MM.1S (cell line): Measurements from ENCODE around the gene AHSG.

ENCODE experiments used
- DNase-seq: peaks from one replicate; pipeline ENCODE4 v3.0.0-alpha.2; 2015
- H2AFZ ChIP-seq: fragments of 300-600 bp; sonication (generic); 2 replicates; pipeline ENCODE4 v1.6.0; 2016; ENCODE audit warnings: antibody characterized with exemption, low read length
- H3F3A ChIP-seq: fragments of 300-600 bp; sonication (generic); 2 replicates; pipeline ENCODE4 v1.6.1; 2016; ENCODE audit warnings: mild to moderate bottlenecking, antibody characterized with exemption, low read length, moderate library complexity, mixed read lengths; ENCODE audit not compliant: insufficient read depth
- H3K27ac ChIP-seq: fragments of 300-600 bp; sonication (generic); 2 replicates; pipeline ENCODE4 v1.5.1; 2016; ENCODE audit warnings: mild to moderate bottlenecking, low read length
- H3K27me3 ChIP-seq: fragments of 300-600 bp; sonication (generic); replicated peaks from 2 replicates; pipeline ENCODE4 v1.6.0; 2016; ENCODE audit warnings: low read length; ENCODE audit not compliant: insufficient read depth
- H3K36me3 ChIP-seq: fragments of 300-600 bp; sonication (generic); replicated peaks from 2 replicates; pipeline ENCODE4 v1.6.1; 2016; ENCODE audit warnings: mild to moderate bottlenecking, low read length, mixed read lengths; ENCODE audit not compliant: insufficient read depth
- H3K4me1 ChIP-seq: fragments of 300-600 bp; sonication (generic); 2 replicates; pipeline ENCODE4 v1.6.1; 2016; ENCODE audit warnings: low read length, mixed read lengths
- H3K4me2 ChIP-seq: fragments of 300-600 bp; sonication (generic); 2 replicates; pipeline ENCODE4 v1.6.0; 2016; ENCODE audit warnings: low read depth, low read length
- H3K4me3 ChIP-seq: fragments of 300-600 bp; sonication (generic); 2 replicates; pipeline ENCODE4 v1.5.1; 2016; ENCODE audit warnings: low read length, mixed read lengths
- H3K79me2 ChIP-seq: fragments of 300-600 bp; sonication (generic); 2 replicates; pipeline ENCODE4 v1.6.1; 2016; ENCODE audit warnings: mixed run types, low read length, mixed read lengths
- H3K9ac ChIP-seq: fragments of 300-600 bp; sonication (generic); 2 replicates; pipeline ENCODE4 v1.6.1; 2016; ENCODE audit warnings: low read length, mixed read lengths
- H3K9me2 ChIP-seq: fragments of 300-600 bp; sonication (generic); replicated peaks from 2 replicates; pipeline ENCODE4 v1.6.1; 2016; ENCODE audit warnings: mild to moderate bottlenecking, low read length, mixed read lengths; ENCODE audit not compliant: insufficient read depth
- H3K9me3 ChIP-seq: fragments of 300-600 bp; sonication (generic); replicated peaks from 2 replicates; pipeline ENCODE4 v1.6.1; 2016; ENCODE audit warnings: mild to moderate bottlenecking, low read length, mixed read lengths; ENCODE audit not compliant: insufficient read depth
- H4K20me1 ChIP-seq: fragments of 300-600 bp; sonication (generic); 2 replicates; pipeline ENCODE4 v1.6.1; 2016; ENCODE audit warnings: mild to moderate bottlenecking, low read length, moderate library complexity, mixed read lengths; ENCODE audit not compliant: insufficient read depth
- EZH2 ChIP-seq: fragments of 300-600 bp; sonication (generic); optimal IDR thresholded peaks from 2 replicates; pipeline ENCODE3; 2017; ENCODE audit warnings: low read depth, mild to moderate bottlenecking, antibody characterized with exemption, low read length, mixed read lengths
- EZH2phosphoT487 ChIP-seq: fragments of 300-600 bp; sonication (generic); IDR thresholded peaks from 2 replicates; pipeline ENCODE4 v1.6.1; 2018; ENCODE audit warnings: antibody characterized with exemption, low read length
- TF ChIP-seq, protein P1 (sequence below): fragments of 300-600 bp; sonication (generic); IDR thresholded peaks from 2 replicates; pipeline ENCODE4 v1.5.1; 2016; ENCODE audit warnings: antibody characterized with exemption, low read length, mixed read lengths

Gene AHSG

DNA sequence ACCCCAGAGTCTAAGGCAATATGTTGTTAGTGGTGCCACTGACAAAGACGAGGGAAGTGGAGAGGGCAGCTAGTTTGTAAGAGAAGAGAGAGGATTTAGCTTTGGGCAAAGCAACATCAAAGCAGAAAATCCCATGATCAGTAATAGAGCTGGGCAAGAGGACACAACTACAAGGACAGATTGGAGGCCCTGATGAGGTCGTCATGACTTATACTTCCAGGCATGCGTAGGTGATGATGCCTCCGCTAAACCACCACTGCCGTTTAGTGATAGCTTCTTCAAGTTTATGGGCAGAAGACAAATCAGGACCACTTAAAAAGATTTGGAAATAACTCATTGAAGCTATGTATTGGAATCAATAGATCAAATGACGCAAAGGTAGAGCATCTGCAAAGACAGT, 55.6 kb downstream of the AHSG start:
- Histone ChIP-seq H3K27ac (no peak overlapping the region), H3K4me3 (no peak overlapping the region), H2AFZ (no peak overlapping the region), H4K20me1 (no peaks in the 10 kb centered on the region), H3K9me3 (no peaks in the 10 kb centered on the region), H3K9me2 (no peaks in the 10 kb centered on the region), H3K79me2 (no peaks in the 10 kb centered on the region), H3K9ac (no peak overlapping the region), H3K4me1 (peaks cover 14% of the 10 kb centered on the region), H3K36me3 (no peaks in the 10 kb centered on the region), H3K4me2 (no peak overlapping the region), H3F3A (peaks cover 7% of the 10 kb centered on the region; the same call in 1 of the 2 replicates), H3K27me3 (no peaks in the 10 kb centered on the region)
- TF ChIP-seq, protein P1, sequence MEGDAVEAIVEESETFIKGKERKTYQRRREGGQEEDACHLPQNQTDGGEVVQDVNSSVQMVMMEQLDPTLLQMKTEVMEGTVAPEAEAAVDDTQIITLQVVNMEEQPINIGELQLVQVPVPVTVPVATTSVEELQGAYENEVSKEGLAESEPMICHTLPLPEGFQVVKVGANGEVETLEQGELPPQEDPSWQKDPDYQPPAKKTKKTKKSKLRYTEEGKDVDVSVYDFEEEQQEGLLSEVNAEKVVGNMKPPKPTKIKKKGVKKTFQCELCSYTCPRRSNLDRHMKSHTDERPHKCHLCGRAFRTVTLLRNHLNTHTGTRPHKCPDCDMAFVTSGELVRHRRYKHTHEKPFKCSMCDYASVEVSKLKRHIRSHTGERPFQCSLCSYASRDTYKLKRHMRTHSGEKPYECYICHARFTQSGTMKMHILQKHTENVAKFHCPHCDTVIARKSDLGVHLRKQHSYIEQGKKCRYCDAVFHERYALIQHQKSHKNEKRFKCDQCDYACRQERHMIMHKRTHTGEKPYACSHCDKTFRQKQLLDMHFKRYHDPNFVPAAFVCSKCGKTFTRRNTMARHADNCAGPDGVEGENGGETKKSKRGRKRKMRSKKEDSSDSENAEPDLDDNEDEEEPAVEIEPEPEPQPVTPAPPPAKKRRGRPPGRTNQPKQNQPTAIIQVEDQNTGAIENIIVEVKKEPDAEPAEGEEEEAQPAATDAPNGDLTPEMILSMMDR: no peak
- TF ChIP-seq EZH2phosphoT487: no peak
- no peak for TF ChIP-seq EZH2
- no peak for DNase-seq

DNA sequence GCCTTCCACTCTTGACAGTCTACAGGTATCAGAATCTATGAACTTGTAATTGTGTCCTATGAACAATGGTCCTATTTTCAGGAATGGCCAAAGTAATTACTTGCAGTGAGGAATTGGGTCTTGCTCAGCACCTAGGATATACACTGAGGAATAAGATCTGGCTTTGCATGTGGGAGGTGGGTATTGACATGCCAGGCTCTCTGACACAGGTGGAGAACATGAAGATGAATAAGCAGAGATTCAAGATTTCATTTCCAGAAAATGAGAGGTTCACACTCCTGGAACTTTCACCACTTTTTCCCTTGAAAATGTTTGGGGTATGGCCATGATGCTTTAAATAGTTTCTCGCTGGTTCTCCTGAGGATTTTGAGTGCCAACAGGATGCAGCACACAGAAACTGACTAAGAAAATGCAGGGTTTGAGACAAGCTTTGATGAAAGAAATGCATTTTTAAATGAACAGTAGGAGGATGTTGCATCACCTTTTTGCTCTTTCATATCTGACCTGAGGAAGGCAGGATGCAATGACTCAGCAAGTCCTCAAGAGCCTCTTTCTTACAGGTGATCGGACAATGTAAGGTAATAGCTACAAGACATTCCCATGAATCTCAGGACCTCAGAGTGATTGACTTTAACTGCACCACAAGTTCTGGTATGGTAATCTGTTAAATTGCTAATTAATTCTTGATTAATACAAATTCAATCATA, 56.7 kb downstream of the AHSG start:
- DNase-seq: peak; percentile 65
- Histone ChIP-seq H3F3A (peaks cover 7% of the 10 kb centered on the region; the same call in 1 of the 2 replicates), H3K4me1 (peaks cover 14% of the 10 kb centered on the region), H3K9me2 (no peaks in the 10 kb centered on the region), H3K36me3 (no peaks in the 10 kb centered on the region), H3K27me3 (no peaks in the 10 kb centered on the region), H3K4me3 (no peak overlapping the region), H3K9me3 (no peaks in the 10 kb centered on the region), H2AFZ (peak overlapping the region; percentile 27; the same call in 1 of the 2 replicates), H4K20me1 (no peaks in the 10 kb centered on the region), H3K27ac (peak overlapping the region; percentile 12; the same call in 1 of the 2 replicates), H3K79me2 (no peaks in the 10 kb centered on the region), H3K4me2 (peak overlapping the region; percentile 3; the same call in 1 of the 2 replicates), H3K9ac (no peak overlapping the region)
- TF ChIP-seq EZH2 (no peak), EZH2phosphoT487 (no peak)
- TF ChIP-seq, protein P1: no peak

DNA sequence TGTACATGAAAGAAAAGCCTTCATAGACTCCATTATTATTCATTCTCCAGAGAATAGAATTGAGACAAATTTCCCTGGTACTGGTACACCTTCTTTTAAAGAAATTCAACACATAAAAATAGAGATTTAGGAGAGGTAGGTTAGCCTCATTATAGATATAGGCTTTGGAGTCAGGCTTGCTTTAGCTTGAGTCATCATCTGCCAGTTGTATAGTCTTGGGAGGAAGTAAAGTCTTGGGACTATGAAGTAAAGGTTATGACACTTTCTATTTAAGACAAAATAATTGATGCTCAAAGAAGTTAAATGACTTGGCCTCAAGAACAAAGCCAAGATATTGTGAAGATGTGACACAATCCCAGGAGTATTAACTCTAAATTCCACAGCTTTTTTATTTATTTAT, 57.3 kb downstream of the AHSG start:
- H3K79me2 ChIP-seq: no peaks in the 10 kb centered on the region
- no peaks in the 10 kb centered on the region for H3K9me2 ChIP-seq
- H3K27me3 ChIP-seq: no peaks in the 10 kb centered on the region
- H2AFZ ChIP-seq: 0 out of 2 replicates have a peak overlapping the region, but pooled peaks have one; percentile 27
- H3K4me1 ChIP-seq: peaks cover 14% of the 10 kb centered on the region
- no peak overlapping the region for H3K9ac ChIP-seq
- H3K36me3 ChIP-seq: no peaks in the 10 kb centered on the region
- peak overlapping the region; percentile 12; the same call in 1 of the 2 replicates for H3K27ac ChIP-seq
- H3K4me2 ChIP-seq: no peak overlapping the region; the same call in 1 of the 2 replicates
- no peaks in the 10 kb centered on the region for H3K9me3 ChIP-seq
- no peaks in the 10 kb centered on the region for H4K20me1 ChIP-seq
- TF ChIP-seq, protein P1: no peak
- peaks cover 7% of the 10 kb centered on the region; the same call in 1 of the 2 replicates for H3F3A ChIP-seq
- H3K4me3 ChIP-seq: no peak overlapping the region
- DNase-seq: no peak
